ENCODE results near the gene NCOA4. TPM values are rescaled to one million over a fixed set of nuclear protein-coding genes. Genes with fewer than 3 reads are reported as not detected.
"Not testable (repeated sequence)": the region's sequence is repeated elsewhere in the genome, so short reads cannot be mapped to it uniquely, and the experiment has no call there.

The NCOA4 gene
- total RNA-seq, 1 donor from 2014 or later: 78.6 TPM

DNA sequence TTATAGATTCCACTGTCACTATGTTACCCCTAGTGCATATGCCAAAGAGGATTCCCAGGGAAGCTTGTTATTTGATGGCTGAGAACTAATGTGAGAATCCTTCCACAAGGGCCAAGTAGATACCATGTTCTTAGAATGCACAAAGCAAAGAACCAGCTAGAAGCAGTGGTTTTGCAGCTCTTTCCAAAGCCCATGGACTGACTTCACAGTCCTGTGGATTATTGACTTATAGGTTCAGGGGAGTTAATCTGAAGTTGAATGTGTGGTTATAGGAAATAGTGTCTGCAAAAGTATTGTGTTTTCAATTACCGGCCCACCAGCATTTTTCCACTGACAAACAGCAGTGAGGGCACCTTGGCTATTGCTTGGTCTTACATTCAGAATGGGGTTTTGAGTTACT lies 29.9 kb downstream of the NCOA4 start:
- DNase-seq (ENCODE audit: low read depth, low spot score): no peak
- Mint-ChIP-seq H3K27ac (ENCODE audit: unreplicated experiment) (no peak overlapping the region), H3K4me3 (no peak overlapping the region), H3K4me1 (no peaks in the 10 kb centered on the region), H3K36me3 (ENCODE audit: low read depth) (peaks cover 17% of the 10 kb centered on the region), H3K9me3 (no peaks in the 10 kb centered on the region), H3K27me3 (ENCODE audit: low read depth) (no peaks in the 10 kb centered on the region)
- TF ChIP-seq, protein P1, sequence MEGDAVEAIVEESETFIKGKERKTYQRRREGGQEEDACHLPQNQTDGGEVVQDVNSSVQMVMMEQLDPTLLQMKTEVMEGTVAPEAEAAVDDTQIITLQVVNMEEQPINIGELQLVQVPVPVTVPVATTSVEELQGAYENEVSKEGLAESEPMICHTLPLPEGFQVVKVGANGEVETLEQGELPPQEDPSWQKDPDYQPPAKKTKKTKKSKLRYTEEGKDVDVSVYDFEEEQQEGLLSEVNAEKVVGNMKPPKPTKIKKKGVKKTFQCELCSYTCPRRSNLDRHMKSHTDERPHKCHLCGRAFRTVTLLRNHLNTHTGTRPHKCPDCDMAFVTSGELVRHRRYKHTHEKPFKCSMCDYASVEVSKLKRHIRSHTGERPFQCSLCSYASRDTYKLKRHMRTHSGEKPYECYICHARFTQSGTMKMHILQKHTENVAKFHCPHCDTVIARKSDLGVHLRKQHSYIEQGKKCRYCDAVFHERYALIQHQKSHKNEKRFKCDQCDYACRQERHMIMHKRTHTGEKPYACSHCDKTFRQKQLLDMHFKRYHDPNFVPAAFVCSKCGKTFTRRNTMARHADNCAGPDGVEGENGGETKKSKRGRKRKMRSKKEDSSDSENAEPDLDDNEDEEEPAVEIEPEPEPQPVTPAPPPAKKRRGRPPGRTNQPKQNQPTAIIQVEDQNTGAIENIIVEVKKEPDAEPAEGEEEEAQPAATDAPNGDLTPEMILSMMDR (conservative IDR thresholded peaks at IDR 0.05): no peak

DNA sequence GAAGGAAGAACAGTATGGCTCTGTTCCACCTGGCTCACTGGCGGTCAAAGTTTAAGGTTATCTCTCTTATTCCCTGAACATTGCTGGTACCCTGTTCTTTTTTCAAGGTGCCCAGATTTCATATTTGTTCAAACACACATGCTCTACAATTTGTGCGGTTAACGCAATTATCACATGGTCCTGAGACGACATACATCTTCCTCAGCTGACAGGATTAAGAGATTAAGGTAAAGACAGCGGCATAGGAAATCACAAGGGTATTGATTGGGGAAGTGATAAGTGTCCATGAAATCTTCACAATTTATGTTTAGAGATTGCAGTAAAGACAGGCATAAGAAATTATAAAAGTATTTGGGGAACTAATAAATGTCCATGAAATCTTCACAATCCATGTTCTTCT lies 30.5 kb downstream of the NCOA4 start:
- not testable (repeated sequence) for H3K4me1 Mint-ChIP-seq; H3K27me3 Mint-ChIP-seq (ENCODE audit: low read depth); H3K9me3 Mint-ChIP-seq; DNase-seq (ENCODE audit: low read depth, low spot score); H3K4me3 Mint-ChIP-seq
- Mint-ChIP-seq H3K27ac (ENCODE audit: unreplicated experiment) (peak overlapping the region; percentile 14), H3K36me3 (ENCODE audit: low read depth) (peaks cover 17% of the 10 kb centered on the region)

DNA sequence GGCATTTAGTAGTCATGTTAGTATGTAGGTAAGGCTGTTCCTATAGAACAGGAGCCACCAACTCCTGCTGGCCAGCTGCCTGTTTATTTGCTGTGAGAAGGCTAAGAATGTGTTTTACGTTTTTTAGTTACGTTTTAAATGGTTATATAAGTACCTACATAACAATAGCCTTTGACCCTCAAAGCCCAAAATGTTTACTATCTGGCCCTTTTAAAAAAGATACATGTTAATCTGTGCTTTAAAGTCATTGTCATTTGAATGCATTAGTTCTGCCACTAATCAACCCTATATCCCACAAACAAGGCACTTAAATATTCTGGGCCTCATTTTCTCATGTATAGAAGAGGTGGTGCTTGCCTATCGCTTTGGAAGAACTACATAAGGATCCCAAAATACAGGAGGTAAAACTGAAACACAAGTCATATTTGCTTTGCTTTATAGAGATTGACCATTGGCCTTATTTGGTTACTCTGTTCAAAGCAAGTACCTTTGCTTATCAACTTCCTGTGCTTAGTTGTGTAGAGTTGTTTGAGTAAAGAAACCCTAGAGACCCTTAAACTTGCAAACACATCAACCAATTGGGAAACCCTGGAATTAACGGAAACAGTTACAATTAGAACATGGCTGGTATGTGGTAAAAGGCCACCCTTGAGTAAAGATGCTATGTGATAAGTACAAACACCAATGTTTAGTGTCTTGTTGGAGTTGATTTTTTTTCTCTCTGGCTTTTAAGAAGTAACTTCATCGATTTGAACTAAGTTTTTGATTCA lies 32.2 kb downstream of the NCOA4 start:
- no peak for DNase-seq (ENCODE audit: low read depth, low spot score)
- Mint-ChIP-seq H3K9me3 (no peaks in the 10 kb centered on the region), H3K27ac (ENCODE audit: unreplicated experiment) (no peak overlapping the region), H3K4me3 (no peak overlapping the region), H3K36me3 (ENCODE audit: low read depth) (peaks cover 13% of the 10 kb centered on the region), H3K27me3 (ENCODE audit: low read depth) (no peaks in the 10 kb centered on the region), H3K4me1 (no peaks in the 10 kb centered on the region)
- TF ChIP-seq, protein P1 (conservative IDR thresholded peaks at IDR 0.05): no peak

DNA sequence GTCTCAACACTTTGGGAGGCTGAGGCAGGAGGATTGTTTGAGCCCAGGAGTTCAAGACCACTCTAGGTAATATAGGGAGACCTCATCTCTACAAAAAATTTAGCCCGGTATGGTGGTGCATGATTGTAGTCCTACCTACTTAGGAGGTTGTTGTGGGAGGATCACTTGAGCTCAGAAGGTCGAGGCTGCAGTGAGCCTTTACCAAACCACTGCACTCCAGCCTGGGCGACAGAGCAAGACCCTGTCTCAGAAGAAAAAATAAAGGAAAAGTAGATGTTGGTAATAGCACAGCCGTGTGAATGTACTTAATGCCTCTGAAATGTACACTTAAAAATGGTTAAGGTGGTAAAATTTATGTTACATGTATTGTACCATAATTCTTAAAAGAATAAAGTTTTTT lies 32.9 kb downstream of the NCOA4 start:
- Mint-ChIP-seq H3K9me3 (no peaks in the 10 kb centered on the region), H3K27ac (ENCODE audit: unreplicated experiment) (no peak overlapping the region), H3K36me3 (ENCODE audit: low read depth) (peaks cover 13% of the 10 kb centered on the region), H3K4me1 (no peaks in the 10 kb centered on the region), H3K4me3 (no peak overlapping the region), H3K27me3 (ENCODE audit: low read depth) (no peaks in the 10 kb centered on the region)
- TF ChIP-seq, protein P1 (conservative IDR thresholded peaks at IDR 0.05): no peak
- DNase-seq (ENCODE audit: low read depth, low spot score): no peak

DNA sequence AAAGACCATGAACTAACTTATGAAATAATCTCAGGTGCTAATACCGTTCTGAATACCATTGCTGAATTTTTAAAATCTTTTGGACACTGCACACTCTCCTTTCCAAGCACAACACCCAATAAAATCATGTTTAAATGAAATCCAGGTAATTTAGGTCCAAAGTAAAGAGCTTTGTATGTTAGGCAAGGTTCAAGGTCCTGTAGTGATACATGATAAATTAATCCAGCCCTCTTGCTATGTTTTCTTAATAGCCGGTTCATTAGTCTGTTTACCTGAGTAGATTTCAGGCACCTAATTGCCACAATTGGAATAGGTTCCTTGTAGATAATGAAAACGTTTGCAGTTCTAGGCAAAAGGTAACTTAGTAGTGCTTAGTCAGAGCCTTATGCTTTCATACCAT lies 44.8 kb downstream of the NCOA4 start:
- H3K4me1 Mint-ChIP-seq; H3K4me3 Mint-ChIP-seq; H3K27ac Mint-ChIP-seq (ENCODE audit: unreplicated experiment); DNase-seq (ENCODE audit: low read depth, low spot score); H3K9me3 Mint-ChIP-seq; H3K36me3 Mint-ChIP-seq (ENCODE audit: low read depth); H3K27me3 Mint-ChIP-seq (ENCODE audit: low read depth): not testable (repeated sequence)

DNA sequence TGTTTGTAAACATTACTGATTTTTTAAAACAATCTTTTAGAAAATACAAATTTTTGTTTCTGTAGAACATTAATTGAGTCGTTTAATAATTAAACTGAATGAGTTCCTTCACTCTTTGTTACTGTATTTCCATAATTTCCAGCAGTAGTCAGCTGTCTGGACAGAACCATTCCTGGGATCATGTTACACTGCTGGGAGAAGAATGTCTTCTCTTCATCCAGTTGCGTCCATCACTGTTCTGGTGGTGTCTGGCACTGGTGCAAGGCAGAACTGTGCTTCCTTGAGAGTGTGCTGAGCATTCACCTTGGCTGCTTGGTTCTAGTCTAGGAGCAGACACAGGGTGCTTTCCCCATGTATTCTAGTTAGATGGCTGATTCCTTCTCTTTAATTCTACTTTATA lies 46.0 kb downstream of the NCOA4 start:
- not testable (repeated sequence) for H3K4me3 Mint-ChIP-seq; DNase-seq (ENCODE audit: low read depth, low spot score); H3K4me1 Mint-ChIP-seq; H3K27ac Mint-ChIP-seq (ENCODE audit: unreplicated experiment); H3K9me3 Mint-ChIP-seq; H3K36me3 Mint-ChIP-seq (ENCODE audit: low read depth); H3K27me3 Mint-ChIP-seq (ENCODE audit: low read depth)

DNA sequence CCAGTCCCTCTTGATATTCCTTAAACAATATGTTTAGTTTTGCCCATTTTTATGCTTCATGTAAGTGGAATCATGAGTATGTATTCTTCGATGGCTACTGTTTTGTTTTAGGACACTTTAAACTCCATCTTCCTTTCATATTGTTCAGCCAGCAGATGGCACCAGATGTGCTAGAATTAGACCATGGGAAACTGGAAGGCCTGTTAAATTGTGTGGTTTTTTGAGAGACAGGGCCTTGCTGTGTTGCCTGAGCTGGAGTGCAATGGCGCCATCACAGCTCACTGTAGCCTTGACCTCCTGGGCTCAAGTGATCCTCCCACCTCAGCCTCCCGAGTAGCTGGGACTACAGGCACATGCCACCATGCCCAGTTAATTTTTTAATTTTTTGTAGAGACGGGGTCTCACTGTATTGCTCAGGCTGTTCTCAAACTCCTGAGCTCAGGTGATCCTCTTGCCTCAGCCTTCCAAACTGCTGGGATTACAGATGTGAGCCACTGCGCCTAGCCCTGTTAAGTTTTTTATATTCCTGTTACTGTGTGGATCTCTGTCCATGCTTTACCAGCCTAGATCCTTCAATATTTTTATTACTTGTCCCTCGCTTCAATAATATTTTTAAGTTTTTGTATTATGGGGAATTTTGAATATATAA lies 46.8 kb downstream of the NCOA4 start:
- not testable (repeated sequence) for H3K27ac Mint-ChIP-seq (ENCODE audit: unreplicated experiment); H3K4me1 Mint-ChIP-seq; H3K9me3 Mint-ChIP-seq; H3K4me3 Mint-ChIP-seq; H3K27me3 Mint-ChIP-seq (ENCODE audit: low read depth); H3K36me3 Mint-ChIP-seq (ENCODE audit: low read depth)
- TF ChIP-seq, protein P1 (conservative IDR thresholded peaks at IDR 0.05): peak; percentile 58
- peak; percentile 36 for DNase-seq (ENCODE audit: low read depth, low spot score)

DNA sequence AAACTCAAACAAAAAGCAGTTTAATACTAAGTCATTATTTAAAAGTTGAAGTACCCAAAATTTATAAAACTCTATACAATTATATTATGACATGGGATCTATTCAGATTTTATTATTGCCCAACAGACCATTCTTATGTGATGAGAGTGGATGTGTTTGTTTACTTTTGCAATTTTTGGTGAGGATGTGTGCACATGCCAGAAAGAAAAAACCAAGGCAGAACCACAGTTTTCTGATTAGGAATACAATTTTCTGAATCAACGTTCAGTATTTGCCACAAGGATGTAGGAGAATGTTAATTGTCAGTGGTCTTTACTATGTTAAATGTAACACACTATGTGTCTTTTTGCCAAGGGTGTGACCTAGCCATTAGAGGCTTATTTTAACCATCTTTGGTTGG lies 49.1 kb downstream of the NCOA4 start:
- DNase-seq (ENCODE audit: low read depth, low spot score); H3K9me3 Mint-ChIP-seq; H3K36me3 Mint-ChIP-seq (ENCODE audit: low read depth); H3K27ac Mint-ChIP-seq (ENCODE audit: unreplicated experiment); H3K27me3 Mint-ChIP-seq (ENCODE audit: low read depth); H3K4me3 Mint-ChIP-seq; H3K4me1 Mint-ChIP-seq: not testable (repeated sequence)

DNA sequence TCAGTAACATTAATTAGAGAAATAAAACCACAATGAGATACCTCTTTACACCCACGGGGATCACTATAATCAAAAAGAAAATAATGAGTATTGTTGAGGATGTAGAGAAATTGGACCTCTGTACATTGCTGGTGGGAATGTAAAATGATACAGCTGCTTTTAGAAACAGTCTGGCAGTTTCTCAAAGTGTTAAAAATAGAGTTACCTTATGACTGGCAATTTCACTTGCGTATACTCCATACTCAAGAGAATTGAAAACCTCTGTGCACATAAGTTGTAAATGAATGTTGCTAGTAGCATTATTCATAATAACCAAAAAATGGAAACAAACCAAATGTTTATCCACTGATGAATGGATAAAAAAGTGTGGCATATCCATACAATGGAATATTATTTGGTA lies 51.9 kb downstream of the NCOA4 start:
- DNase-seq (ENCODE audit: low read depth, low spot score); H3K4me3 Mint-ChIP-seq; H3K27me3 Mint-ChIP-seq (ENCODE audit: low read depth): not testable (repeated sequence)

DNA sequence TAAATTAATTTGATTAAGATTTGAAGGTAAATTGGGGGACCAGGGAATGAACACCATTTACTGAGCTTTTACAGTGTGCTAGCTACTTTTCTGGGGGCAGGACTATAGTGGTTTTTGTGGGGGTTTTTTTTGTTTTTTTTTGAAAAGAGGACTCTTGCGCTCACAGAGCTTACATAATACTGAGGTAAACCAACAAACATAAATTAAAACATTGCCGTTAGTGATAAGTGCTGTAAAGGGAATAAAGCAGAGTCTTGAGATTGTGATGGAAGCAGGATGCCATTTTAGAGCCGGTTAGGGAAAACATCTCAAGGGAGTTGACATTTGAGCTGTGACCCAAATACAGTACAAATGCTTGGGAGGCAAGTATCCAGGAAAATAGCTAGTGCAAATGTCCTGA lies 56.4 kb downstream of the NCOA4 start:
- DNase-seq (ENCODE audit: low read depth, low spot score); H3K36me3 Mint-ChIP-seq (ENCODE audit: low read depth); H3K9me3 Mint-ChIP-seq; H3K27me3 Mint-ChIP-seq (ENCODE audit: low read depth); H3K27ac Mint-ChIP-seq (ENCODE audit: unreplicated experiment): not testable (repeated sequence)
- Mint-ChIP-seq H3K4me3 (peak overlapping the region; percentile 44), H3K4me1 (peaks cover 39% of the 10 kb centered on the region)

More for the DNA sequence above, 51.9 kb downstream of the NCOA4 start:
- H3K4me1 Mint-ChIP-seq; H3K27ac Mint-ChIP-seq (ENCODE audit: unreplicated experiment); H3K9me3 Mint-ChIP-seq; H3K36me3 Mint-ChIP-seq (ENCODE audit: low read depth): not testable (repeated sequence)

Measured in neural crest cell (in vitro differentiated cells).